Right atrium auricular region (tissue), 2 donors: Measurements from ENCODE around the gene CX3CR1. TPM values are rescaled to one million over a fixed set of nuclear protein-coding genes. Genes with fewer than 3 reads are reported as not detected.
"Not testable (repeated sequence)": the region's sequence is repeated elsewhere in the genome, so short reads cannot be mapped to it uniquely, and the experiment has no call there.

Experiments
- DNase-seq: peaks from one replicate; pipeline ENCODE4 v3.0.0-alpha.2; 2019; ENCODE audit warnings: low spot score
- H3K27ac ChIP-seq, 2 donors: fragments of 200-600 bp; sonication (generic); 1 replicate in 1 of 2; 2 replicates in 1 of 2; pipeline ENCODE4 v1.5.1; 2016 to 2019
- H3K27me3 ChIP-seq, 2 donors: fragments of 200-600 bp; sonication (generic); one replicate each; pipeline versions ENCODE4 v1.5.1 to v1.6.0; 2017 to 2019
- H3K36me3 ChIP-seq: fragments of 200-600 bp; sonication (generic); one replicate; pipeline ENCODE4 v1.5.1; 2016
- H3K4me1 ChIP-seq, 2 donors: fragments of 200-600 bp; sonication (generic); one replicate each; pipeline versions ENCODE4 v1.5.1 to v1.6.0; 2017 to 2019
- H3K4me3 ChIP-seq, 2 donors: fragments of 200-600 bp; sonication (generic); 1 replicate in 1 of 2; 2 replicates in 1 of 2; pipeline ENCODE4 v1.5.1; 2017 to 2019; ENCODE audit warnings: mild to moderate bottlenecking in 1 of 2, moderate library complexity in 1 of 2
- H3K9me3 ChIP-seq, 2 donors: fragments of 200-600 bp; sonication (generic); one replicate each; pipeline ENCODE4 v1.5.1; 2019
- total RNA-seq, 2 donors: library from RNA; depleted of rRNA; stranded (reverse); fragments of >200 nt; gene quantifications; one replicate each; pipeline ENCODE4 v1.1.0, GENCODE V29; 2016
- TF ChIP-seq, protein P1 (sequence below), 2 donors: fragments of 200-600 bp; sonication (generic); IDR thresholded peaks; one replicate each; pipeline ENCODE4 v1.5.1; 2019; ENCODE audit warnings: antibody characterized with exemption in 2 of 2

CX3CR1 gene
- total RNA-seq, 2 donors from 2014 or later: 0.26 to 0.59 TPM

- TF ChIP-seq, protein P1, sequence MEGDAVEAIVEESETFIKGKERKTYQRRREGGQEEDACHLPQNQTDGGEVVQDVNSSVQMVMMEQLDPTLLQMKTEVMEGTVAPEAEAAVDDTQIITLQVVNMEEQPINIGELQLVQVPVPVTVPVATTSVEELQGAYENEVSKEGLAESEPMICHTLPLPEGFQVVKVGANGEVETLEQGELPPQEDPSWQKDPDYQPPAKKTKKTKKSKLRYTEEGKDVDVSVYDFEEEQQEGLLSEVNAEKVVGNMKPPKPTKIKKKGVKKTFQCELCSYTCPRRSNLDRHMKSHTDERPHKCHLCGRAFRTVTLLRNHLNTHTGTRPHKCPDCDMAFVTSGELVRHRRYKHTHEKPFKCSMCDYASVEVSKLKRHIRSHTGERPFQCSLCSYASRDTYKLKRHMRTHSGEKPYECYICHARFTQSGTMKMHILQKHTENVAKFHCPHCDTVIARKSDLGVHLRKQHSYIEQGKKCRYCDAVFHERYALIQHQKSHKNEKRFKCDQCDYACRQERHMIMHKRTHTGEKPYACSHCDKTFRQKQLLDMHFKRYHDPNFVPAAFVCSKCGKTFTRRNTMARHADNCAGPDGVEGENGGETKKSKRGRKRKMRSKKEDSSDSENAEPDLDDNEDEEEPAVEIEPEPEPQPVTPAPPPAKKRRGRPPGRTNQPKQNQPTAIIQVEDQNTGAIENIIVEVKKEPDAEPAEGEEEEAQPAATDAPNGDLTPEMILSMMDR (IDR thresholded peaks at IDR 0.05): no peak
Measured at GRCh38 chr3:39323494-39323893, 43.7 kb upstream of the CX3CR1 start.

GRCh38 chr3:39322936-39323335 lies 43.1 kb upstream of the CX3CR1 start:
- no peak overlapping the region for H3K27ac ChIP-seq
- TF ChIP-seq, protein P1 (IDR thresholded peaks at IDR 0.05): no peak
- no peak for DNase-seq

More at GRCh38 chr3:39323494-39323893, 43.7 kb upstream of the CX3CR1 start:
- Histone ChIP-seq H3K27ac (no peak overlapping the region), H3K9me3 (no peaks in the 10 kb centered on the region), H3K4me3 (no peak overlapping the region), H3K4me1 (no peaks in the 10 kb centered on the region), H3K27me3 (no peaks in the 10 kb centered on the region), H3K36me3 (no peaks in the 10 kb centered on the region)
- DNase-seq: no peak

DNA sequence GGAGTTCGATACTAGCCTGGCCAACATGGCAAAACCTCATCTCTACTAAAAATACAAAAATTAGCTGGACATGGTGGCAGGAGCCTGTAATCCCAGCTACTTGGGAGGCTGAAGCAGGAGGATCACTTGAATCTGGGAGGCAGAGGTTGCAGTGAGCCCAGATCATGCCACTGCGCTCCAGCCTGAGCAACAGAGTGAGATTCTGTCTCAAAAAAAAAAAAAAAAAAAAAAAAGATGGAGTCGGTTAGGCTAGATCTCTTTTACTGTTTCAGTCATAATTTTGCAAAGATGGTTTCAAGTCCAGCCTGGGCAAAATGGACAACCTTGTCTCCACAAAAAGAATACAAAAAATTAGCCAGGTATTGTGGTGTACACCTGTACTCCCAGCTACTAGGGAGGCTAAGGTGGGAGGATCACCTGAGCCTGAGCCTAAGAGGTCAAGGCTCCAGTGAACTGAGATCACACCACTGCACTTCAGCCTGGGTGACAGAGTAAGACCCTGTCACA lies 42.4 kb upstream of the CX3CR1 start:
- H3K36me3 ChIP-seq, H3K4me3 ChIP-seq, H3K9me3 ChIP-seq, H3K27me3 ChIP-seq, H3K4me1 ChIP-seq, DNase-seq, H3K27ac ChIP-seq: not testable (repeated sequence)

More at GRCh38 chr3:39322936-39323335, 43.1 kb upstream of the CX3CR1 start:
- H3K4me3 ChIP-seq: no peak overlapping the region
- no peaks in the 10 kb centered on the region for H3K36me3 ChIP-seq
- no peaks in the 10 kb centered on the region for H3K9me3 ChIP-seq
- no peaks in the 10 kb centered on the region for H3K4me1 ChIP-seq
- no peaks in the 10 kb centered on the region for H3K27me3 ChIP-seq

DNA sequence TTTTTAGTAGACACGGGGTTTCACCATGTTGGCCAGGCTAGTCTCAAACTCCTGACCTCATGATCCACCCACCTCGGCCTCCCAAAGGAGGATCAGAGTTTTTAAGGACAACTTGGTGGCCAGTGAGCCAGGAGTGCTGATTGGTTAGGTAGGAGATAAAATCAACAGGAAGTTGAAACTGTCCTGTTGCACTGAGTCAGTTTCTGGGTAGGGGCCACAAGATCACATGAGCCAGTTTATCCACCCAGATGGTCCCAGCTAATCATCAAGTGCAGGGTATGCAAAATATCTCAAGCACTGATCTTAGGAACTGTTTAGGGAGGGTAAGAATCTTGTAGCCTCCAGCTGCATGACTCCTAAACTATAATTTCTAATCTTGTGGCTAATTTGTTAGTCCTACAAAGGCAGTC lies 41.7 kb upstream of the CX3CR1 start:
- H3K27me3 ChIP-seq, H3K4me3 ChIP-seq, H3K36me3 ChIP-seq, H3K9me3 ChIP-seq, H3K4me1 ChIP-seq, DNase-seq, H3K27ac ChIP-seq: not testable (repeated sequence)

GRCh38 chr3:39319249-39319648 lies 39.4 kb upstream of the CX3CR1 start:
- no peak overlapping the region for H3K4me3 ChIP-seq
- no peak for DNase-seq
- peaks cover 0 to 6% of the 10 kb centered on the region in 2 donors for H3K9me3 ChIP-seq
- TF ChIP-seq, protein P1 (IDR thresholded peaks at IDR 0.05): no peak
- no peaks in the 10 kb centered on the region for H3K27me3 ChIP-seq
- no peaks in the 10 kb centered on the region for H3K36me3 ChIP-seq
- no peak overlapping the region for H3K27ac ChIP-seq
- H3K4me1 ChIP-seq: no peaks in the 10 kb centered on the region

DNA sequence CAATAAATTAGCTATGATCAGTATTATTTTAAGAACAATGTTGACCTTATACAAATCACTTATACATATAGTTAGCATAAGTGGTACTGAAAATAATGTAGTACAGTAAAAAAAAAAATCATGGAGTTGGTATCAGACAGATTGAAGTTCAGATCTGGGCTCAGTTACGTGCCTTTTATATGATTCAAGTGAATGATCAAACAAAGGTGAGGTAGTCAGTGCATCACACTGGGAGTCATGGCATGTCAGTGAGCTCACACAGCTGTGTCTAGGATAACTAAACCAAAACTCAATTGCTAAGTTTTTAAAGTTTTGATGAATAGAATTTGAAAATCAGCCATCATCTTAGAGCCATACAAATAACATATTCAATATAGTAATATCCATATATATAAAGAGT lies 38.5 kb upstream of the CX3CR1 start:
- Histone ChIP-seq H3K9me3 (peaks cover 0 to 7% of the 10 kb centered on the region in 2 donors), H3K4me3 (no peak overlapping the region), H3K4me1 (no peaks in the 10 kb centered on the region), H3K27ac (no peak overlapping the region), H3K27me3 (no peaks in the 10 kb centered on the region), H3K36me3 (no peaks in the 10 kb centered on the region)
- TF ChIP-seq, protein P1 (IDR thresholded peaks at IDR 0.05): no peak
- no peak for DNase-seq

DNA sequence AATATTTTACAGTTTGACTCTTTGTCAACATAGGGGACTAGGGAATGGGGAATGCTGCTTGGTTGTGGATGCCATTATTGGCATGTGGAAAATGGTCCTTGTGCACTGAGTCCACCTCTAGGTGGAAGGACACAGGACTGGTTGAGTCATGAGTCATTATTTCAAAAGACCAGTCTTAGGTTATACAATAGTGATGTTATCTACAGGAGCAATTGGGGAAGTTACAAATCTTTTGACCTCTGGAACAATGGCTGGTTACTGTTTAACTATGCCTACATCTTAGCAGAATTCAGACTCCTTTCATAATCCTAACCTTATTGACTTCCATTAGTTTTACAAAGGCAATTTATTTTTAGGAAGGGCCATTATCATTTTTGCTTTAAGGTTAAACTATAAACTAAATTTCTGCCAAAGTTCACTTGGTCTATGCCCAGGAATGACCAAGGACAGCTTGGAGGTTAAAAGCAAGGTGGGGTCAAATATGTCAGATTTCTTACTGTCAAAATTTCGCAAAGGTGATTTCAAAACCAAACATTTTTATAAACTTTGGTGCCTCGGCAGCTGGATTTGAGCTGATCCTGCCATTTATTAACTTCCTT lies 37.8 kb upstream of the CX3CR1 start:
- Histone ChIP-seq H3K9me3 (peaks cover 0 to 7% of the 10 kb centered on the region in 2 donors), H3K27me3 (no peaks in the 10 kb centered on the region), H3K4me1 (no peaks in the 10 kb centered on the region), H3K27ac (no peak overlapping the region), H3K36me3 (no peaks in the 10 kb centered on the region), H3K4me3 (no peak overlapping the region)
- TF ChIP-seq, protein P1 (IDR thresholded peaks at IDR 0.05): no peak
- no peak for DNase-seq
